Type B pancreatic cell (in vitro differentiated cells): Measurements from ENCODE around the gene PIGQ. TPM values are rescaled to one million over a fixed set of nuclear protein-coding genes. Genes with fewer than 3 reads are reported as not detected.
A peak's percentile ranks its signal among the peaks of the same experiment; 100 is the strongest.

Experiments
- DNase-seq: peaks from one replicate; pipeline ENCODE4 v3.0.0; 2021; ENCODE audit warnings: mixed read lengths; ENCODE audit not compliant: unreplicated experiment; ENCODE audit errors: extremely low spot score
- H3K27ac Mint-ChIP-seq: 2 replicates; pipeline ENCODE4 v1.8.0; 2021; ENCODE audit warnings: mild to moderate bottlenecking, mixed read lengths
- H3K27me3 Mint-ChIP-seq: 2 replicates; pipeline ENCODE4 v1.8.0; 2021; ENCODE audit warnings: mixed read lengths
- H3K36me3 Mint-ChIP-seq: 2 replicates; pipeline ENCODE4 v1.8.0; 2021; ENCODE audit warnings: mixed read lengths
- H3K4me1 Mint-ChIP-seq: one replicate; pipeline ENCODE4 v1.8.0; 2021; ENCODE audit warnings: mixed read lengths; ENCODE audit not compliant: unreplicated experiment
- H3K4me3 Mint-ChIP-seq: 2 replicates; pipeline ENCODE4 v1.8.0; 2021; ENCODE audit warnings: mild to moderate bottlenecking, mixed read lengths
- H3K9me3 Mint-ChIP-seq: 2 replicates; pipeline ENCODE4 v1.8.0; 2021; ENCODE audit warnings: mixed read lengths
- CTCF ChIP-seq: fragments of 200-600 bp; sonication (generic); conservative IDR thresholded peaks from 2 replicates; pipeline ENCODE4 v1.5.0; 2021; ENCODE audit warnings: antibody characterized with exemption, mild to moderate bottlenecking
- total RNA-seq: library from RNA; stranded (reverse); gene quantifications from 2 replicates; pipeline ENCODE4 v1.2.1, GENCODE V29; 2021; ENCODE audit warnings: low replicate concordance

PIGQ gene
- total RNA-seq, 1 donor from 2014 or later: 83.5 TPM

- Mint-ChIP-seq H3K4me1 (peaks cover 6% of the 10 kb centered on the region), H3K36me3 (no peaks in the 10 kb centered on the region), H3K9me3 (no peaks in the 10 kb centered on the region), H3K27ac (no peak overlapping the region), H3K4me3 (no peak overlapping the region), H3K27me3 (peaks cover 22% of the 10 kb centered on the region)
- DNase-seq: no peak
- no peak for TF ChIP-seq CTCF
Measured at GRCh38 chr16:561413-561794, 8.4 kb upstream of the PIGQ start.

GRCh38 chr16:561957-562938, 7.5 kb upstream of the PIGQ start:
- TF ChIP-seq CTCF: no peak
- Mint-ChIP-seq H3K27ac (no peak overlapping the region), H3K9me3 (no peaks in the 10 kb centered on the region), H3K27me3 (peaks cover 22% of the 10 kb centered on the region), H3K4me1 (peaks cover 6% of the 10 kb centered on the region), H3K36me3 (no peaks in the 10 kb centered on the region), H3K4me3 (peak overlapping the region; percentile 34)
- DNase-seq: no peak

- Mint-ChIP-seq H3K27me3 (peaks cover 22% of the 10 kb centered on the region), H3K4me3 (no peak overlapping the region), H3K27ac (no peak overlapping the region), H3K36me3 (no peaks in the 10 kb centered on the region), H3K9me3 (no peaks in the 10 kb centered on the region), H3K4me1 (peaks cover 6% of the 10 kb centered on the region)
- no peak for TF ChIP-seq CTCF
- no peak for DNase-seq
Measured at GRCh38 chr16:563072-563644, 6.6 kb upstream of the PIGQ start.

GRCh38 chr16:564690-565418, 4.9 kb upstream of the PIGQ start:
- Mint-ChIP-seq H3K27ac (no peak overlapping the region), H3K9me3 (no peaks in the 10 kb centered on the region), H3K27me3 (peaks cover 13% of the 10 kb centered on the region), H3K36me3 (no peaks in the 10 kb centered on the region), H3K4me1 (peaks cover 12% of the 10 kb centered on the region), H3K4me3 (no peak overlapping the region)
- no peak for TF ChIP-seq CTCF
- no peak for DNase-seq

DNA sequence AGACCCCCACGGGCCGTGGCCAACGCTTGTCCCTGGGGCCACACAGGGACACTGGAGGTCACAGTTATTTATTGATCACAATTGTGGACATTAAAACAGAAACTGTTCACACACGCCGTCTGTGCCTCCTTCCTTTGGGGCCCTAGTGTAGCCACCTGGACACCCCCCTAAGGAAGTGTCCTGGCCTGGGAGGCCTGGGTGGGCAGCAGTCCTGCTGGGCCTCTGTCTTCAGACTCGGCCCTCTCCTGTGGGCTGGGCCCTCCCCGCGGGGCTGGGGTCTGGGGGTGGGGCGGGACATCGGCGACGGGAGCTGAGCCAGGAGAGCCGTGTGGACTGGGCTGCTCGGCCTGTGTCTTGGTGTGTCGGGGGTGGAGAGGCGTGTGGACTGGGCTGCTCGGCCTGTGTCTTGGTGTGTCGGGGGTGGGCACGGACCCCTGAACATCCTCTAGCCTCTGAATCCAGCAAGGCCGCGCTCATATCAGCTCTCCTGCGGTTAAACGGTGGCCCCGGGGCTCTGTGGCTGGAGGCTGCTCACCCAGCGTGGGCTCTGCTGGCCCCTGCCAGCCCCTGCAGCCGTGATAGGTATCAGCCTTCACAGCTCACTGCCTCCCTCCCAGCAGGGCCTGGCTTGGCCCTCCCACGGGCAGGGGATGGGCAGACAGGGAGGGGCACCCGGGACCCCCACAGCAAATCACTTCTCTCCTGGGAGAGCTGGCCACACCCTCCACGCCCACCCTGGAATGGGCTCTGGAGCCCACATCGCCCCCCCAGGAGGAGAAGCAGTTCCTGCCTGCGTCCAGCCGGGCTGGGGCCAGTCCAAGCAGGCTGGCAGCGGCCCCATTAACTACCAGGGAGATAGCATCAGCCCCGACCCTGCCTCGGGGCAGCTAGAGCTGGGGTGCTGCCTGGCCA, 4.1 kb upstream of the PIGQ start:
- Mint-ChIP-seq H3K27me3 (peaks cover 13% of the 10 kb centered on the region), H3K4me1 (peaks cover 13% of the 10 kb centered on the region), H3K27ac (no peak overlapping the region), H3K4me3 (peak overlapping the region; percentile 34), H3K9me3 (no peaks in the 10 kb centered on the region), H3K36me3 (no peaks in the 10 kb centered on the region)
- no peak for DNase-seq
- TF ChIP-seq CTCF: no peak
